Left colon (tissue), 2 donors: ENCODE measurements around the gene CPSF6. TPM values are rescaled to one million over a fixed set of nuclear protein-coding genes. Genes with fewer than 3 reads are reported as not detected.
"Not testable (repeated sequence)": the region's sequence is repeated elsewhere in the genome, so short reads cannot be mapped to it uniquely, and the experiment has no call there.

Experiments used
- ATAC-seq: fragments of 200-7000 bp; cut with Tn5 transposase; one replicate; pipeline ENCODE4 v1.9.1; 2020; ENCODE audit warnings: mild to moderate bottlenecking, moderate library complexity
- DNase-seq, 2 donors: peaks; one replicate each; pipeline ENCODE4 v3.0.0-alpha.2; 2020
- intact Hi-C, 2 donors: fragments of 100-400 bp; cut with DNase I in 1 of 2; cut with micrococcal nuclease in 1 of 2; formaldehyde crosslinking; loops; one replicate each; pipeline versions ENCODE4 v1.11.2 to v1.14.0; 2022; cut with DNase I, micrococcal nuclease
- microRNA-seq, 2 donors: library from miRNA; unstranded; fragments of <30 nt; microRNA quantifications; one replicate each; pipeline versions ENCODE4 v1.1.0 to v1.2.0, GENCODE V29; 2020
- total RNA-seq, 2 donors: library from RNA; stranded (reverse); fragmentation: NEBNext Ultra II Directional; extraction: Animal tissue kit (Norgen Biotek cat#: 25700); gene quantifications; one replicate each; pipeline ENCODE4 v1.2.1, GENCODE V29; 2021
- donor health status: DM: no; HTN: no; CAD: no.
- donor health status: DM: yes; HTN: yes; CAD: no.

CPSF6 gene
- total RNA-seq, 2 donors from 2014 or later = 44.9 to 51.5 TPM

GRCh38 chr12:69309461-69309860 is 70.1 kb downstream of the CPSF6 start:
- DNase-seq = no peak
- ATAC-seq = no peak
- intact Hi-C loops = no loop called here

DNA sequence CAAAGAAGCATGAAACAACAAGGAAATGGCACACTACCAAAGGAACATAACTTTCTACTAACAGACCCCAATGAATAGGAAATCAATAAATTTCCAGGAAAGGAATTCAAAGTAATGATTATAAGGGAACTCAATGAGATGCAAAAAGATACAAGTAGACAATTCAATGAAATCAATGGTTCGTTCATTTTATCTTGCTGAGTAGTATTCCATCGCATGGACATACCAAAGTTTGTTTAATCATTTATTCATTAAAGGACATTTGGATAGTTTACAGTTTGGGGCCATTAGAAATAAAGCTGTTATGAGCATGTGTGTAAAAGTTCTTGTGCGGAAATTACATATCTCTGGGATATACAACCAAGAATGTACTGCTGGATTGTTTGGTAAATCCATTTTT is 73.8 kb downstream of the CPSF6 start:
- intact Hi-C loops = no loop called here
- DNase-seq (no peak), ATAC-seq (no peak)

DNA sequence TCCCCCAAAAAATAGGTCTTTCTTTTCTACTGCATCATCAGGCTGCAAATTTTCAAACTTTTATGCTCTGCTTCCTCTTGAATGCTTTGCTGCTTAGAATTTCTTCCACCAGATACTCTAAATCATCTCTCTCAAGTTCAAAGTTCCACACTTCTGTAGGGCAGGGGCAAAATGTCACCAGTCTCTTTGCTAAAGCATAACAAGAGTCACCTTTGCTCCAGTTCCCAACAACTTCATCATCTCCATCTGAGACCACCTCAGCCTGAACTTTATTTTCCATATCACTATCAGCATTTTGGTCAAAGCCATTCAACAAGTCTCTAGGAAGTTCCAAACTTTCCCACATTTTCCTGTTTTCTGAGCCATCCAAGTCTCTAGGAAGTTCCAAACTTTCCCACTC is 77.4 kb downstream of the CPSF6 start:
- DNase-seq, intact Hi-C loops, ATAC-seq: not testable (repeated sequence)

- DNase-seq, ATAC-seq, intact Hi-C loops: not testable (repeated sequence)
Observed at GRCh38 chr12:69317233-69317632, 77.9 kb downstream of the CPSF6 start.

GRCh38 chr12:69318225-69318624 is 78.9 kb downstream of the CPSF6 start:
- DNase-seq (no peak), ATAC-seq (no peak)
- intact Hi-C loops = no loop called here

GRCh38 chr12:69321351-69321750 is 82.0 kb downstream of the CPSF6 start:
- DNase-seq (no peak), ATAC-seq (no peak)
- intact Hi-C loops = no loop called here

Small RNAs within 50 kb of the gene (microRNA-seq; reads per million reads assigned to microRNA genes)
- gene MIR1279 = 0 reads per million in 2 donors

Other genes starting within 250 kb of the CPSF6 start
- 10 to 100 TPM; 14.3 to 97.8 TPM for gene LYZ, start 108.8 kb downstream of the CPSF6 start, total RNA-seq
- 10 to 100 TPM in 1 of 2 donors, 1 to 10 TPM in 1; 7.3 to 11.6 TPM for gene YEATS4, start 120.2 kb downstream of the CPSF6 start, total RNA-seq
- 10 to 100 TPM; 25.8 TPM for gene FRS2, start 230.8 kb downstream of the CPSF6 start, total RNA-seq